Panc1 (cell line): ENCODE measurements around the gene DUSP10. TPM values are rescaled to one million over a fixed set of nuclear protein-coding genes. Genes with fewer than 3 reads are reported as not detected.

ENCODE experiments used
- ATAC-seq: fragments of 200-7000 bp; cut with Tn5 transposase; 2 replicates; pipeline ENCODE4 v1.9.1; 2020; ENCODE audit warnings: mild to moderate bottlenecking, moderate library complexity
- BruUV-seq: library from RNA; stranded (reverse); fragments of 400-500 nt; replicated peaks from 2 replicates; lab custom pipeline; 2021; lab: Mats Ljungman, UMichigan
- CTCF ChIA-PET: fragments of 300-600 bp; sonication (Branson Sonifier 250); formaldehyde crosslinking; loops from one replicate; lab custom pipeline; 2022; ENCODE audit warnings: antibody characterized with exemption; lab: Charles Lee
- POLR2A ChIA-PET: fragments of 300-600 bp; sonication (Branson Sonifier 250); formaldehyde crosslinking; loops from one replicate; lab custom pipeline; 2022; ENCODE audit warnings: antibody characterized with exemption; lab: Charles Lee
- DNase-seq: peaks from one replicate; pipeline ENCODE4 v3.0.0-alpha.2; 2010; ENCODE audit warnings: low read depth, low spot score
- H3K27ac ChIP-seq: 2 replicates; pipeline ENCODE4 v1.5.1; 2011; ENCODE audit warnings: mild to moderate bottlenecking, low read length, inconsistent platforms
- H3K27me3 ChIP-seq: fragments of 200-500 bp; sonication (Bioruptor generic); 2 replicates; pipeline ENCODE4 v1.6.0; 2014; ENCODE audit warnings: low read length, inconsistent platforms; ENCODE audit not compliant: control insufficient read depth, insufficient read depth
- H3K36me3 ChIP-seq: fragments of 200-500 bp; sonication (Bioruptor generic); 2 replicates; pipeline ENCODE4 v1.5.1; 2014; ENCODE audit warnings: inconsistent platforms, mild to moderate bottlenecking, low read length, moderate library complexity; ENCODE audit not compliant: control insufficient read depth, insufficient read depth
- H3K4me1 ChIP-seq: 2 replicates; pipeline ENCODE4 v1.5.1; 2011; ENCODE audit warnings: inconsistent platforms, mild to moderate bottlenecking, low read length, moderate library complexity; ENCODE audit not compliant: control insufficient read depth, insufficient read depth
- H3K4me3 ChIP-seq, 2 experiments: 2 replicates each; pipeline ENCODE4 v1.5.1; 2011 to 2012; ENCODE audit warnings: low read depth in 2 of 2, low read length in 2 of 2, mild to moderate bottlenecking in 2 of 2, inconsistent platforms in 1 of 2, moderate library complexity in 1 of 2
- H3K9me3 ChIP-seq: fragments of 200-500 bp; sonication (Bioruptor generic); 2 replicates; pipeline ENCODE4 v1.5.1; 2014; ENCODE audit warnings: low read depth, mild to moderate bottlenecking, inconsistent platforms, low read length, moderate library complexity; ENCODE audit not compliant: control insufficient read depth, insufficient read depth
- POLR2AphosphoS5 ChIP-seq: IDR thresholded peaks from 2 replicates; pipeline ENCODE4 v1.6.1; 2012; ENCODE audit warnings: mild to moderate bottlenecking, low read depth, low read length, moderate library complexity
- SIN3A ChIP-seq: IDR thresholded peaks from 2 replicates; pipeline ENCODE4 v1.6.1; 2012; ENCODE audit warnings: low read depth, mild to moderate bottlenecking, low read length, moderate library complexity, borderline replicate concordance; ENCODE audit not compliant: insufficient read depth
- TCF7L2 ChIP-seq: IDR thresholded peaks from 2 replicates; pipeline ENCODE4 v1.6.1; 2011; ENCODE audit warnings: mild to moderate bottlenecking, low read depth, low read length, inconsistent platforms
- in situ Hi-C: cut with HindIII; loops from 2 replicates; pipeline ENCODE4 v1.10.0; 2016; ENCODE audit warnings: low sequenced_read_pairs, low pct_unique_long_range_greater_than_20kb
- intact Hi-C: fragments of 100-400 bp; cut with micrococcal nuclease; formaldehyde crosslinking; loops from one replicate; pipeline ENCODE4 v1.10.0; 2022; ENCODE audit not compliant: unreplicated experiment
- total RNA-seq: library from RNA; stranded (reverse); gene quantifications from one replicate; pipeline ENCODE4 v1.2.1, GENCODE V29; 2021; ENCODE audit not compliant: unreplicated experiment
- TF ChIP-seq, protein P1 (sequence below), 2 experiments: IDR thresholded peaks; 2 replicates each; pipeline ENCODE4 v1.6.1; 2011 to 2012; ENCODE audit warnings: low read depth in 2 of 2, control low read depth in 1 of 2, low read length in 1 of 2, mild to moderate bottlenecking in 1 of 2, moderate library complexity in 1 of 2; ENCODE audit not compliant: insufficient read depth in 1 of 2
- TF ChIP-seq, protein P2 (sequence below): fragments of 450-650 bp; IDR thresholded peaks from 2 replicates; pipeline ENCODE4 v1.5.1; 2017; ENCODE audit warnings: mild to moderate bottlenecking

Gene DUSP10
- total RNA-seq, 1 experiment from 2014 or later: 1.4 TPM

DNA sequence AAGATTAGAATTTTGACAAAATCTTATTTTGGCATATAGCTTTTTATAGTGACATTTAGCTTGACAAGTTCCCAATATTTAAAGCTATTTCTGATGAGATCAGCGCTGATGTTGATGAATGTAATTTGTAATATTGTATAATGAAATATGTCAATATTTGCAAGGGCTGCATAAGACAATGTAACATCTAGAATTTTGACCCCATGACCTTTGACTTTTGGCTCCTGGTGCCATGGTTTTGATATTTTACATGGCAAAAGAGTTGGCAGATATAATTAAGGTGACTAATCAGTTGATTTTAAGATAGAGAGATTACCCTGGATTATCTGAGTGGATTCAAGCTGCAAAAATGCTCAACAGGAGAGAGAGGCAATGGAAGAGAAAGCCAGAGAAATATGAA, 63.9 kb downstream of the DUSP10 start:
- H3K4me1 ChIP-seq: no peaks in the 10 kb centered on the region
- ATAC-seq (no peak), DNase-seq (no peak)
- no peak overlapping the region for H3K4me3 ChIP-seq
- H3K36me3 ChIP-seq: no peaks in the 10 kb centered on the region
- in situ Hi-C loops (no loop called here), intact Hi-C loops (no loop called here)
- no peaks in the 10 kb centered on the region for H3K27me3 ChIP-seq
- H3K27ac ChIP-seq: no peak overlapping the region
- POLR2A ChIA-PET: no interaction called here
- no peak for TF ChIP-seq TCF7L2
- TF ChIP-seq, protein P1, sequence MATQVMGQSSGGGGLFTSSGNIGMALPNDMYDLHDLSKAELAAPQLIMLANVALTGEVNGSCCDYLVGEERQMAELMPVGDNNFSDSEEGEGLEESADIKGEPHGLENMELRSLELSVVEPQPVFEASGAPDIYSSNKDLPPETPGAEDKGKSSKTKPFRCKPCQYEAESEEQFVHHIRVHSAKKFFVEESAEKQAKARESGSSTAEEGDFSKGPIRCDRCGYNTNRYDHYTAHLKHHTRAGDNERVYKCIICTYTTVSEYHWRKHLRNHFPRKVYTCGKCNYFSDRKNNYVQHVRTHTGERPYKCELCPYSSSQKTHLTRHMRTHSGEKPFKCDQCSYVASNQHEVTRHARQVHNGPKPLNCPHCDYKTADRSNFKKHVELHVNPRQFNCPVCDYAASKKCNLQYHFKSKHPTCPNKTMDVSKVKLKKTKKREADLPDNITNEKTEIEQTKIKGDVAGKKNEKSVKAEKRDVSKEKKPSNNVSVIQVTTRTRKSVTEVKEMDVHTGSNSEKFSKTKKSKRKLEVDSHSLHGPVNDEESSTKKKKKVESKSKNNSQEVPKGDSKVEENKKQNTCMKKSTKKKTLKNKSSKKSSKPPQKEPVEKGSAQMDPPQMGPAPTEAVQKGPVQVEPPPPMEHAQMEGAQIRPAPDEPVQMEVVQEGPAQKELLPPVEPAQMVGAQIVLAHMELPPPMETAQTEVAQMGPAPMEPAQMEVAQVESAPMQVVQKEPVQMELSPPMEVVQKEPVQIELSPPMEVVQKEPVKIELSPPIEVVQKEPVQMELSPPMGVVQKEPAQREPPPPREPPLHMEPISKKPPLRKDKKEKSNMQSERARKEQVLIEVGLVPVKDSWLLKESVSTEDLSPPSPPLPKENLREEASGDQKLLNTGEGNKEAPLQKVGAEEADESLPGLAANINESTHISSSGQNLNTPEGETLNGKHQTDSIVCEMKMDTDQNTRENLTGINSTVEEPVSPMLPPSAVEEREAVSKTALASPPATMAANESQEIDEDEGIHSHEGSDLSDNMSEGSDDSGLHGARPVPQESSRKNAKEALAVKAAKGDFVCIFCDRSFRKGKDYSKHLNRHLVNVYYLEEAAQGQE (IDR thresholded peaks at IDR 0.05; ENCODE audit: insufficient read depth in 1 of 2, low read depth in 2 of 2, low read length in 1 of 2): no peak
- no peak for TF ChIP-seq POLR2AphosphoS5
- no peak for TF ChIP-seq SIN3A
- BruUV-seq: no TSS peak
- CTCF ChIA-PET: no interaction called here
- 0 out of 2 replicates have a peak, but pooled peaks cover 4% of the 10 kb centered on the region for H3K9me3 ChIP-seq

- in situ Hi-C loops (no loop called here), intact Hi-C loops (no loop called here)
- ChIA-PET CTCF (no interaction called here), POLR2A (no interaction called here)
- no peaks in the 10 kb centered on the region for H3K4me1 ChIP-seq
- no peaks in the 10 kb centered on the region for H3K36me3 ChIP-seq
- no peak overlapping the region for H3K27ac ChIP-seq
- no peak overlapping the region for H3K4me3 ChIP-seq
- TF ChIP-seq, protein P2, sequence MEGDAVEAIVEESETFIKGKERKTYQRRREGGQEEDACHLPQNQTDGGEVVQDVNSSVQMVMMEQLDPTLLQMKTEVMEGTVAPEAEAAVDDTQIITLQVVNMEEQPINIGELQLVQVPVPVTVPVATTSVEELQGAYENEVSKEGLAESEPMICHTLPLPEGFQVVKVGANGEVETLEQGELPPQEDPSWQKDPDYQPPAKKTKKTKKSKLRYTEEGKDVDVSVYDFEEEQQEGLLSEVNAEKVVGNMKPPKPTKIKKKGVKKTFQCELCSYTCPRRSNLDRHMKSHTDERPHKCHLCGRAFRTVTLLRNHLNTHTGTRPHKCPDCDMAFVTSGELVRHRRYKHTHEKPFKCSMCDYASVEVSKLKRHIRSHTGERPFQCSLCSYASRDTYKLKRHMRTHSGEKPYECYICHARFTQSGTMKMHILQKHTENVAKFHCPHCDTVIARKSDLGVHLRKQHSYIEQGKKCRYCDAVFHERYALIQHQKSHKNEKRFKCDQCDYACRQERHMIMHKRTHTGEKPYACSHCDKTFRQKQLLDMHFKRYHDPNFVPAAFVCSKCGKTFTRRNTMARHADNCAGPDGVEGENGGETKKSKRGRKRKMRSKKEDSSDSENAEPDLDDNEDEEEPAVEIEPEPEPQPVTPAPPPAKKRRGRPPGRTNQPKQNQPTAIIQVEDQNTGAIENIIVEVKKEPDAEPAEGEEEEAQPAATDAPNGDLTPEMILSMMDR: no peak
- no peak for TF ChIP-seq POLR2AphosphoS5
- no peak for TF ChIP-seq TCF7L2
- TF ChIP-seq SIN3A: no peak
- TF ChIP-seq, protein P1 (IDR thresholded peaks at IDR 0.05; ENCODE audit: insufficient read depth in 1 of 2, low read depth in 2 of 2, low read length in 1 of 2): no peak
- no TSS peak for BruUV-seq
- ATAC-seq (no peak), DNase-seq (no peak)
- no peaks in the 10 kb centered on the region for H3K27me3 ChIP-seq
- 0 out of 2 replicates have a peak, but pooled peaks cover 4% of the 10 kb centered on the region for H3K9me3 ChIP-seq
These were observed 65.7 kb downstream of the DUSP10 start for GRCh38 chr1:221675880-221676800.
